IMR-90 (cell line): ENCODE data around the gene ZKSCAN4. TPM values are rescaled to one million over a fixed set of nuclear protein-coding genes. Genes with fewer than 3 reads are reported as not detected.

ENCODE experiments used
- ATAC-seq: fragments of 200-7000 bp; cut with Tn5 transposase; 2 replicates; pipeline ENCODE4 v1.9.1; 2020; ENCODE audit warnings: low read depth, mild to moderate bottlenecking, moderate library complexity
- BruUV-seq: library from RNA; stranded (reverse); fragments of 400-500 nt; replicated peaks from 2 replicates; lab custom pipeline; 2021; lab: Mats Ljungman, UMichigan
- CTCF ChIA-PET: fragments of 300-600 bp; formaldehyde crosslinking; extraction: SDS; loops from one replicate; lab custom pipeline; 2021; ENCODE audit warnings: antibody characterized with exemption; lab: Yijun Ruan, JAX
- POLR2A ChIA-PET: fragments of 300-600 bp; sonication (Branson Sonifier 250); formaldehyde crosslinking; loops from one replicate; lab custom pipeline; 2022; ENCODE audit warnings: antibody characterized with exemption; ENCODE audit not compliant: unreplicated experiment; lab: Charles Lee
- DNase-seq: peaks from one replicate; pipeline ENCODE4 v3.0.0; 2013
- H2AFZ ChIP-seq: replicated peaks from 2 replicates; pipeline ENCODE3; 2013; ENCODE audit warnings: low read length, mild to moderate bottlenecking; ENCODE audit not compliant: poor library complexity
- H2AK5ac ChIP-seq: 2 replicates; pipeline ENCODE4 v1.6.1; 2013; ENCODE audit warnings: low read depth, low read length, inconsistent platforms
- H2AK9ac ChIP-seq: replicated peaks from 2 replicates; pipeline ENCODE3; 2013; ENCODE audit warnings: mild to moderate bottlenecking, low read depth, low read length, moderate library complexity; ENCODE audit not compliant: poor library complexity
- H2BK120ac ChIP-seq: 2 replicates; pipeline ENCODE4 v1.6.1; 2013; ENCODE audit warnings: low read depth, low read length, inconsistent platforms
- H2BK15ac ChIP-seq: 3 replicates; pipeline ENCODE4 v1.6.1; 2013; ENCODE audit warnings: low read depth, low read length, inconsistent platforms
- H2BK20ac ChIP-seq: 2 replicates; pipeline ENCODE4 v1.6.1; 2013; ENCODE audit warnings: low read depth, mild to moderate bottlenecking, inconsistent platforms, low read length, moderate library complexity
- H2BK5ac ChIP-seq: 2 replicates; pipeline ENCODE4 v1.6.1; 2013; ENCODE audit warnings: mild to moderate bottlenecking, low read depth, low read length, inconsistent platforms; ENCODE audit not compliant: poor library complexity, severe bottlenecking
- H3K14ac ChIP-seq: replicated peaks from 2 replicates; pipeline ENCODE4 v1.6.1; 2013; ENCODE audit warnings: low read depth, low read length, inconsistent platforms
- H3K18ac ChIP-seq: 2 replicates; pipeline ENCODE4 v1.6.1; 2013; ENCODE audit warnings: low read depth, low read length, control low read depth
- H3K23ac ChIP-seq: 2 replicates; pipeline ENCODE4 v1.6.1; 2013; ENCODE audit warnings: low read depth, low read length, inconsistent platforms
- H3K27ac ChIP-seq: 2 replicates; pipeline ENCODE4 v1.5.1; 2013; ENCODE audit warnings: mild to moderate bottlenecking, control low read depth, low read length; ENCODE audit not compliant: insufficient read depth
- H3K27me3 ChIP-seq: 2 replicates; pipeline ENCODE4 v1.6.1; 2013; ENCODE audit warnings: low read length; ENCODE audit not compliant: control insufficient read depth, insufficient read depth
- H3K36me3 ChIP-seq: 2 replicates; pipeline ENCODE4 v1.6.1; 2013; ENCODE audit warnings: low read length, mixed read lengths; ENCODE audit not compliant: control insufficient read depth, insufficient read depth
- H3K4ac ChIP-seq: 2 replicates; pipeline ENCODE4 v1.6.1; 2013; ENCODE audit warnings: low read depth, low read length, inconsistent platforms
- H3K4me1 ChIP-seq: 2 replicates; pipeline ENCODE4 v1.6.1; 2013; ENCODE audit warnings: low read length, mixed read lengths; ENCODE audit not compliant: control insufficient read depth, insufficient read depth
- H3K4me2 ChIP-seq: 2 replicates; pipeline ENCODE4 v1.6.1; 2013; ENCODE audit warnings: low read depth, mild to moderate bottlenecking, control low read depth, low read length, moderate library complexity
- H3K4me3 ChIP-seq: 2 replicates; pipeline ENCODE4 v1.5.1; 2013; ENCODE audit warnings: low read depth, mild to moderate bottlenecking, control low read depth, low read length, moderate library complexity; ENCODE audit not compliant: insufficient read depth
- H3K56ac ChIP-seq: 2 replicates; pipeline ENCODE4 v1.6.1; 2013; ENCODE audit warnings: low read length, inconsistent platforms; ENCODE audit not compliant: insufficient read depth; ENCODE audit errors: extremely low read depth
- H3K79me1 ChIP-seq, 2 experiments: 2 replicates each; pipeline ENCODE4 v1.6.1; 2013; ENCODE audit warnings: low read length in 2 of 2, inconsistent platforms in 1 of 2, low read depth in 1 of 2
- H3K9ac ChIP-seq: 2 replicates; pipeline ENCODE4 v1.6.1; 2013; ENCODE audit warnings: low read depth, low read length, control low read depth
- H3K9me1 ChIP-seq: 2 replicates; pipeline ENCODE4 v1.6.1; 2013; ENCODE audit warnings: low read length, inconsistent platforms; ENCODE audit not compliant: insufficient read depth
- H3K9me3 ChIP-seq: 2 replicates; pipeline ENCODE4 v1.6.1; 2013; ENCODE audit warnings: low read length; ENCODE audit not compliant: control insufficient read depth, insufficient read depth
- H4K20me1 ChIP-seq: 2 replicates; pipeline ENCODE4 v1.6.1; 2013; ENCODE audit warnings: low read length, inconsistent platforms; ENCODE audit not compliant: insufficient read depth
- H4K5ac ChIP-seq: 2 replicates; pipeline ENCODE4 v1.6.1; 2013; ENCODE audit warnings: mild to moderate bottlenecking, low read depth, low read length, control low read depth
- H4K8ac ChIP-seq, 2 experiments: 2 replicates each; pipeline ENCODE4 v1.6.1; 2013; ENCODE audit warnings: low read depth in 2 of 2, low read length in 2 of 2, control low read depth in 1 of 2, inconsistent platforms in 1 of 2
- H4K91ac ChIP-seq: 2 replicates; pipeline ENCODE4 v1.6.1; 2013; ENCODE audit warnings: low read depth, low read length, inconsistent platforms; ENCODE audit not compliant: insufficient read depth
- CEBPB ChIP-seq: IDR thresholded peaks from 2 replicates; pipeline ENCODE4 v1.6.1; 2012; ENCODE audit warnings: low read depth, low read length, improper control_type of control experiment
- MXI1 ChIP-seq: IDR thresholded peaks from 2 replicates; pipeline ENCODE4 v1.6.1; 2012; ENCODE audit warnings: low read depth, mild to moderate bottlenecking, low read length, moderate library complexity, borderline replicate concordance
- RAD21 ChIP-seq: IDR thresholded peaks from 2 replicates; pipeline ENCODE4 v1.6.1; 2012; ENCODE audit warnings: low read length, improper control_type of control experiment
- RFX5 ChIP-seq: IDR thresholded peaks from 2 replicates; pipeline ENCODE4 v1.8.0; 2012; ENCODE audit warnings: low read depth, mild to moderate bottlenecking, low read length, moderate library complexity
- WGBS, 2 experiments: methylation state at CpG; one replicate each; pipeline versions ENCODE4 v1.1.5 to v1.1.7; 2013; ENCODE audit warnings: missing lambda C conversion rate in 2 of 2; ENCODE audit not compliant: insufficient read length in 1 of 2; ENCODE audit errors: extremely low coverage in 2 of 2; 5-methylcytosine and 5-hydroxymethylcytosine counted together
- dilution Hi-C: fragments of 300-500 bp; cut with HindIII; formaldehyde crosslinking; loops from one replicate; pipeline ENCODE4 v1.14.3; 2018; ENCODE audit warnings: low sequenced_read_pairs; ENCODE audit not compliant: unreplicated experiment
- in situ Hi-C: fragments of 300-500 bp; cut with MboI; formaldehyde crosslinking; loops from 3 replicates; pipeline ENCODE4 v1.14.3; 2019; ENCODE audit warnings: low sequenced_read_pairs, inconsistent platforms, mixed read lengths
- intact Hi-C: fragments of 100-400 bp; cut with micrococcal nuclease; formaldehyde crosslinking; loops from 2 replicates; pipeline ENCODE4 v1.10.0; 2022
- polyA plus RNA-seq, 3 experiments: library from polyadenylated mRNA; depleted of rRNA; stranded (reverse); fragments of >200 nt; gene quantifications; 2 replicates each; pipeline ENCODE4 v1.2.3, GENCODE V29; 2012; ENCODE audit warnings: low replicate concordance in 1 of 3
- total RNA-seq: library from RNA; depleted of rRNA; stranded (reverse); fragments of >200 nt; gene quantifications from 2 replicates; pipeline ENCODE4 v1.2.3, GENCODE V29; 2012

The ZKSCAN4 gene
- total and polyA plus RNA-seq, 2 of the 4 experiments (the other 2 are of a cell fraction), result 2.4 to 5.7 TPM

DNA sequence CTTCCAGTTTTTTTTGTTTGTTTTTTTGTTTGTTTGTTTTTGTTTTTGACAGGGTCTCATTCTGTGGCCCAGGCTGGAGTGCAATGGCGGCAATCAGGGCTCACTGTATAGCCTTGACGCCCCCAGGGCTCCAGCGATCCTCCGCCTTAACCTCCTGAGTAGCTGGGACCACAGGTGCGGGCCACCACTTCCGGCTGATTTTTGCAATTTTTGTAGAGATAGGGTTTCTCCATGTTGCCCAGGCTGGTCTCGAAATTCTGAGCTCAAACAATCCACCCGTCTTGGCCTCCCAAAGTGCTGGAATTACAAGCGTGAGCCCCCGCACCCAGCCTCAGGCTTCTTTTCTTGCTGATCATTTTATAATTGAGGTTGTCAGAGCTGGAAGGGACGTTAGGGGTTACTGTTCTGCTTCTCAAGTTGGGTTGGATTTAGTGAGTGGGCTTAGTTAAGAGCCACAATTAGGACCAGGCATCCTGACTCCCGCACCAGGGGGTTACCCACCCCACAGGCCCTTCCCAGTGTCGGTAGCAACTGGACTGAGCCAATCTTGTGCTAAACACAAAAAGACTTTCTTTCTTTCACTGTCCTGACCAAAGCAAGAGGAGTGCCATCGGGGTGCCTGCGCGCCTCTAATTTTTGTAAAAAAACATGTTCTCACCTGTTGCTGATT, 40.1 kb downstream of the ZKSCAN4 start:
- POLR2A ChIA-PET, result no interaction called here
- Histone ChIP-seq H3K9ac (no peak overlapping the region), H2BK5ac (no peak overlapping the region), H3K79me1 (no peaks in the 10 kb centered on the region), H2AFZ (peak overlapping the region; percentile 92), H4K91ac (no peak overlapping the region), H4K20me1 (no peaks in the 10 kb centered on the region), H4K5ac (no peak overlapping the region), H3K4me2 (peak overlapping the region; percentile 73), H3K9me1 (no peaks in the 10 kb centered on the region), H3K56ac (no peak overlapping the region), H2AK9ac (peak overlapping the region; percentile 39), H3K27ac (no peak overlapping the region), H3K27me3 (peaks cover 28% of the 10 kb centered on the region), H4K8ac (no peak overlapping the region), H2BK15ac (no peak overlapping the region), H3K36me3 (no peaks in the 10 kb centered on the region), H2BK120ac (no peak overlapping the region), H3K14ac (no peak overlapping the region), H3K9me3 (no peaks in the 10 kb centered on the region), H3K23ac (peak overlapping the region; percentile 36; the same call in 1 of the 2 replicates), H3K18ac (no peak overlapping the region), H3K4me1 (no peaks in the 10 kb centered on the region), H2AK5ac (no peak overlapping the region), H3K4ac (no peak overlapping the region), H2BK20ac (no peak overlapping the region), H3K4me3 (peak overlapping the region; percentile 58; the same call in 1 of the 2 replicates)
- TF ChIP-seq RAD21 (no peak), MXI1 (no peak), CEBPB (no peak), RFX5 (no peak)
- peak; percentile 8 for ATAC-seq
- BruUV-seq, result no TSS peak
- no peak for DNase-seq
- in situ Hi-C loops (loop anchor here (10.0 kb wide), 1 partner anchor 67 kb away; the partner anchor contains the start of gene ZKSCAN8), intact Hi-C loops (loop anchor here (2.0 to 5.0 kb wide), 4 partner anchors 75 to 655 kb away; partner anchors contain the start of gene ZNF165), dilution Hi-C loops (no loop called here)
- WGBS, 2 experiments, result 8% methylated on average over 5 of the region's 16 CpGs; no CpG with 5 or more reads in 1 of the 2 experiments
- CTCF ChIA-PET, result no interaction called here
